DOHH2 (cell line): ENCODE measurements around the gene ADAMTSL1.

Experiments
- H3F3A ChIP-seq: fragments of 200-600 bp; sonication (generic), shearing (Covaris generic); 2 replicates; pipeline ENCODE4 v1.6.0; 2016; ENCODE audit warnings: antibody characterized with exemption, mild to moderate bottlenecking; ENCODE audit not compliant: control insufficient read depth, insufficient read depth
- H3K27ac ChIP-seq: fragments of 200-600 bp; sonication (generic); 2 replicates; pipeline ENCODE4 v1.5.1; 2014; ENCODE audit warnings: low read depth, mild to moderate bottlenecking, low read length, moderate library complexity
- H3K27me3 ChIP-seq: fragments of 200-600 bp; sonication (generic); 2 replicates; pipeline ENCODE4 v1.6.1; 2014; ENCODE audit warnings: mild to moderate bottlenecking, low read length, mixed read lengths; ENCODE audit not compliant: control insufficient read depth
- H3K36me3 ChIP-seq: fragments of 200-600 bp; sonication (generic); 2 replicates; pipeline ENCODE4 v1.6.1; 2014; ENCODE audit warnings: mild to moderate bottlenecking, low read length, moderate library complexity, mixed read lengths; ENCODE audit not compliant: control insufficient read depth
- H3K4me1 ChIP-seq: fragments of 200-600 bp; sonication (generic); 2 replicates; pipeline ENCODE4 v1.6.1; 2014; ENCODE audit warnings: mild to moderate bottlenecking, low read length, mixed read lengths; ENCODE audit not compliant: control insufficient read depth
- H3K4me2 ChIP-seq: fragments of 200-600 bp; sonication (generic); 2 replicates; pipeline ENCODE4 v1.6.0; 2014; ENCODE audit warnings: mild to moderate bottlenecking, low read length, moderate library complexity
- H3K4me3 ChIP-seq: fragments of 200-600 bp; sonication (generic); 2 replicates; pipeline ENCODE4 v1.5.1; 2014; ENCODE audit warnings: mild to moderate bottlenecking, low read length, mixed read lengths
- H3K79me2 ChIP-seq: fragments of 200-600 bp; sonication (generic); 2 replicates; pipeline ENCODE4 v1.6.1; 2014; ENCODE audit warnings: mild to moderate bottlenecking, low read length, mixed read lengths; ENCODE audit not compliant: control insufficient read depth
- H3K9me2 ChIP-seq: fragments of 200-600 bp; sonication (generic); replicated peaks from 2 replicates; pipeline ENCODE4 v1.6.1; 2014; ENCODE audit warnings: mild to moderate bottlenecking, low read length, mixed read lengths; ENCODE audit not compliant: control insufficient read depth
- H3K9me3 ChIP-seq: fragments of 200-600 bp; sonication (generic); 2 replicates; pipeline ENCODE4 v1.6.1; 2014; ENCODE audit warnings: antibody characterized with exemption, low read length, mixed read lengths; ENCODE audit not compliant: control insufficient read depth, insufficient read depth
- H4K20me1 ChIP-seq: fragments of 200-600 bp; sonication (generic); 2 replicates; pipeline ENCODE4 v1.6.0; 2014; ENCODE audit warnings: low read depth, mild to moderate bottlenecking, antibody characterized with exemption, low read length, moderate library complexity; ENCODE audit not compliant: control insufficient read depth, insufficient read depth
- CTCF ChIP-seq: fragments of 200-600 bp; sonication (generic); IDR thresholded peaks from one replicate; pipeline ENCODE4 v1.5.1; 2014; ENCODE audit warnings: antibody characterized with exemption, mild to moderate bottlenecking, low read depth, low read length; ENCODE audit not compliant: poor library complexity, severe bottlenecking
- EZH2phosphoT487 ChIP-seq: fragments of 200-600 bp; sonication (generic); IDR thresholded peaks from 2 replicates; pipeline ENCODE4 v1.6.1; 2017; ENCODE audit warnings: borderline replicate concordance, mild to moderate bottlenecking, antibody characterized with exemption, low read length, moderate library complexity, mixed read lengths

The ADAMTSL1 gene

DNA sequence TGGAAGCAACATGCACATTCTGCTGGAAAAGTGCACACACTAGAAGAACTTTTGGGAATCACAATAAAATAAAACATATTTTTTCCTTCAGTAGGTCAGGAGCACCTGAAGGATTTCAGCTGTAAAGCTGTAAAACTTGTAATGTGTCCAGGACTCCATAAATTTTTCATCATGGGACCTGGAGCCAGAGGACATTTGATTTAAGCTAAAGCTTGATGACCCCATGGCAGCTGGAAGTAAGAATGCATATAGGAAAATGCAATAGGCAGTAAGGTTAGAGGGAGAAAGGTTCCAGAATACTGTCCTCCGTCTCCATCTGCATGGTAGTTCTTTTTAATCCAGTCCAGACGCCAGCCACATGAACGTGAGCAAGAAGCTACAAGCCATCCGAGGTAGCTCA is 166.0 kb downstream of the ADAMTSL1 start:
- TF ChIP-seq CTCF (no peak), EZH2phosphoT487 (no peak)
- no peaks in the 10 kb centered on the region for H3F3A ChIP-seq
- H3K36me3 ChIP-seq: no peaks in the 10 kb centered on the region

GRCh38 chr9:18658804-18659705 is 185.1 kb downstream of the ADAMTSL1 start:
- no peak overlapping the region for H3K27ac ChIP-seq
- H4K20me1 ChIP-seq: no peaks in the 10 kb centered on the region
- H3K9me3 ChIP-seq: no peaks in the 10 kb centered on the region
- H3K4me1 ChIP-seq: no peaks in the 10 kb centered on the region
- H3K4me2 ChIP-seq: no peak overlapping the region
- no peaks in the 10 kb centered on the region for H3F3A ChIP-seq
- H3K27me3 ChIP-seq: no peaks in the 10 kb centered on the region
- H3K9me2 ChIP-seq: no peaks in the 10 kb centered on the region
- no peaks in the 10 kb centered on the region for H3K79me2 ChIP-seq
- no peaks in the 10 kb centered on the region for H3K36me3 ChIP-seq
- TF ChIP-seq CTCF (no peak), EZH2phosphoT487 (no peak)
- H3K4me3 ChIP-seq: no peak overlapping the region

More for the DNA sequence above, 166.0 kb downstream of the ADAMTSL1 start:
- Histone ChIP-seq H4K20me1 (no peaks in the 10 kb centered on the region), H3K79me2 (no peaks in the 10 kb centered on the region), H3K9me2 (no peaks in the 10 kb centered on the region), H3K9me3 (no peaks in the 10 kb centered on the region), H3K4me3 (no peak overlapping the region), H3K4me2 (no peak overlapping the region), H3K4me1 (no peaks in the 10 kb centered on the region), H3K27ac (no peak overlapping the region), H3K27me3 (no peaks in the 10 kb centered on the region; the same call in 1 of the 2 replicates)

- Histone ChIP-seq H3K36me3 (no peaks in the 10 kb centered on the region), H3K4me2 (no peak overlapping the region), H3K4me3 (no peak overlapping the region), H3K27me3 (no peaks in the 10 kb centered on the region), H3K9me3 (no peaks in the 10 kb centered on the region), H3F3A (no peaks in the 10 kb centered on the region), H3K79me2 (no peaks in the 10 kb centered on the region), H3K4me1 (no peaks in the 10 kb centered on the region), H3K9me2 (no peaks in the 10 kb centered on the region), H4K20me1 (no peaks in the 10 kb centered on the region), H3K27ac (no peak overlapping the region)
- TF ChIP-seq EZH2phosphoT487 (no peak), CTCF (no peak)
Measured at GRCh38 chr9:18660001-18660400, 186.0 kb downstream of the ADAMTSL1 start.
